SK-N-MC (cell line): Measurements from ENCODE around the gene C12orf57.

ENCODE experiments used
- DNase-seq: peaks from one replicate; pipeline ENCODE4 v3.0.0-alpha.2; 2011; ENCODE audit warnings: low read depth, low spot score
- H3K27ac ChIP-seq: fragments of 200-600 bp; sonication (generic); 2 replicates; pipeline ENCODE4 v1.5.1; 2016; ENCODE audit warnings: mixed run types
- H3K36me3 ChIP-seq: fragments of 200-600 bp; sonication (generic); 2 replicates; pipeline ENCODE4 v1.6.1; 2017; ENCODE audit warnings: antibody characterized with exemption, low read length, mixed read lengths; ENCODE audit not compliant: insufficient read depth
- H3K4me3 ChIP-seq: fragments of 200-600 bp; sonication (generic); 2 replicates; pipeline ENCODE4 v1.5.1; 2016
- H3K9ac ChIP-seq: fragments of 200-600 bp; sonication (generic); 2 replicates; pipeline ENCODE4 v1.8.0; 2017; ENCODE audit warnings: mixed run types, mixed read lengths; ENCODE audit not compliant: insufficient read length
- H3K9me3 ChIP-seq: fragments of 200-600 bp; sonication (generic); 2 replicates; pipeline ENCODE4 v1.6.1; 2017; ENCODE audit warnings: low read depth, mild to moderate bottlenecking, antibody characterized with exemption, low read length, moderate library complexity, mixed read lengths
- EZH2 ChIP-seq: fragments of 200-600 bp; sonication (generic); IDR thresholded peaks from one replicate; pipeline ENCODE4 v1.6.1; 2017; ENCODE audit warnings: antibody characterized with exemption
- FOXP2 ChIP-seq: optimal IDR thresholded peaks from 2 replicates; pipeline ENCODE3; 2011; ENCODE audit warnings: mild to moderate bottlenecking, moderate library complexity; ENCODE audit not compliant: insufficient read depth; ENCODE audit errors: extremely low read length, control extremely low read depth
- POLR2AphosphoS5 ChIP-seq: IDR thresholded peaks from 2 replicates; pipeline ENCODE4 v1.6.1; 2012; ENCODE audit warnings: mild to moderate bottlenecking, low read depth, low read length, borderline replicate concordance

Gene C12orf57, protein sequence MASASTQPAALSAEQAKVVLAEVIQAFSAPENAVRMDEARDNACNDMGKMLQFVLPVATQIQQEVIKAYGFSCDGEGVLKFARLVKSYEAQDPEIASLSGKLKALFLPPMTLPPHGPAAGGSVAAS

GRCh38 chr12:6943722-6944380 lies at the start of gene C12orf57, which contains the start of gene RNU7-1:
Gene C12orf57 (plus strand): TSS chr12:6944022. CDS start chr12:6944122, 100 bp downstream.
Gene RNU7-1 (plus strand): TSS chr12:6943816.
- H3K4me3 ChIP-seq, result peak within 1 kb of the TSS; percentile 97
- H3K9ac ChIP-seq, result peak within 1 kb of the TSS; percentile 83
- H3K9me3 ChIP-seq, result no peaks in the 10 kb centered on the region
- H3K27ac ChIP-seq, result peak within 1 kb of the TSS; percentile 99
- TF ChIP-seq POLR2AphosphoS5, result peak; percentile 100
- TF ChIP-seq EZH2, result no peak
- H3K36me3 ChIP-seq, result peaks cover 16% of the 10 kb centered on the region; the same call in 1 of the 2 replicates
- DNase-seq, result peak; percentile 97

DNA sequence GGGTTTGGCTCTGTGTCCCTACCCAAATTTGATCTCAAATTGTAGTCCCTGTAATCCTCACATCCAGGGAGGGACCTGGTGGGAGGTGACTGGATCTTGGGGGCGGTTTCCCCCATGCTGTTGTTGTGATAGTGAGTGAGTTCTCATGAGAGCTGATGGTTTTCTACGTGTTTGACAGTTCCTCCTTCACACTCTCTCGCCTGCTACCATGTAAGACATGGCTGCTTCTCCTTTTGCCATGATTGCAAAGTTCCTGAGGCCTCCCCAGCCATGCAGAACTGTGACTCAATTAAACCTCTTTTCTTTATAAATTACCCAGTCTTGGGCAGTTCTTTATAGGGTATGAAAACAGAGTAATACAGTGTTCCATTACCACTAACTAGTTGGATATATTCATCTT lies 49.5 kb upstream of the C12orf57 start:
- no peak for DNase-seq
- Histone ChIP-seq H3K9ac (no peak overlapping the region), H3K27ac (no peak overlapping the region), H3K4me3 (no peak overlapping the region), H3K36me3 (no peaks in the 10 kb centered on the region; the same call in 1 of the 2 replicates), H3K9me3 (no peaks in the 10 kb centered on the region)
- TF ChIP-seq EZH2 (no peak), FOXP2 (no peak), POLR2AphosphoS5 (no peak)

- H3K27ac ChIP-seq, result no peak overlapping the region
- H3K4me3 ChIP-seq, result no peak overlapping the region
- H3K36me3 ChIP-seq, result no peaks in the 10 kb centered on the region
- DNase-seq, result no peak
- no peaks in the 10 kb centered on the region for H3K9me3 ChIP-seq
- TF ChIP-seq FOXP2 (no peak), POLR2AphosphoS5 (no peak), EZH2 (no peak)
- no peak overlapping the region for H3K9ac ChIP-seq
These were observed 46.9 kb upstream of the C12orf57 start for GRCh38 chr12:6896846-6897435.

- H3K27ac ChIP-seq, result no peak overlapping the region
- no peaks in the 10 kb centered on the region for H3K9me3 ChIP-seq
- TF ChIP-seq POLR2AphosphoS5, result no peak
- no peak for TF ChIP-seq FOXP2
- no peak for TF ChIP-seq EZH2
These were observed 44.4 kb upstream of the C12orf57 start for GRCh38 chr12:6899427-6899826.

DNA sequence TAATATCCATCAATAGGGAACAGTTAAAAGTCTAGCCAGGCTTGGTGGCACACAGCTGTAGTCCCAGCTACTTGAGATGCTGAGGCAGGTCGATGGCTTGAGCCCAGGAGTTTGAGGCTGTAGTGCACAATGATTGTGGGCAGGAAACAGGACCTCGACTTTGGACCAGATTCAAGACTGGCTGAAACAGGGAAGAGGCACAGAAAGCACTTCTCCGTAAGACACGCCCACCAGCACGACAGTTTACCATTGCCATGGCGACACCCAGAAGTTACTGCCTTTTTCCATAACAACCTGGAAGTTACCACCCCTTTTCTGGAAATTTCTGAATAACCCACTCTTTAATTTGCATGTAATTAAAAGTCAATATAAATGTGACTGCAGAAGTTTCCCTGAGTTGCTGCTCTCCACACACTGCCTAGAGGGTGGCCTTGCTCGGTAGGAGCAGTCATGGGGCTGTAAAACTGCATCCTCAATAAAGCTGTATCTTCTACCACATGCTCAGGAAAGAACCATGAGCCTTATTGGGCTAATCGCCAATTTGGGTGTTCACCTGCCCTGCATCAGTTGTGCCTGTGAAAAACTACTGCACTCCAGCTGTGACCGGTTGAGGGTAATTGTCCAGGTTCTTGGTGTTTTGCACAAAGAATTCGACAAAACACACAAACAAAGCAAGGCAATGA lies 43.8 kb upstream of the C12orf57 start:
- DNase-seq, result no peak
- TF ChIP-seq EZH2 (no peak), POLR2AphosphoS5 (no peak), FOXP2 (no peak)
- no peak overlapping the region for H3K4me3 ChIP-seq

More at GRCh38 chr12:6899427-6899826, 44.4 kb upstream of the C12orf57 start:
- H3K9ac ChIP-seq, result no peak overlapping the region
- DNase-seq, result no peak
- no peaks in the 10 kb centered on the region for H3K36me3 ChIP-seq
- H3K4me3 ChIP-seq, result no peak overlapping the region

DNA sequence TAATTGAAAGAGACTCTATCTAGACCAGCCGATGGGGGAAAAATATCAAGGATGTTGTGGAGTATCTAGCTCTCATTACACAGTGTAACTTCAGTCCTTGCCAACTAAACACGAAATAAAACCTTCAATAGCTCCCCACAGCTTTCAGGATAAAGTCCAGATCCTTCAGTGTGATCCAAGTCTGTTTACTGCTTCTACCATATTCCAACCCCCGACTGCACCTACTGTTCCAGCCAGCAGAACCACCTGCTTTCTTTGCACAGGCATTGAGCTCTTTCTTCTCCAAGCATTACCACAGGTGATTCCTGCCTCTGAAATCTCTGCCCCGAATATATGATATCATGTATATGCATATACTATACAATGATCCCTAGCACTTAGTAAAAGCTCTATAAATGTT lies 41.4 kb upstream of the C12orf57 start:
- H3K27ac ChIP-seq, result no peak overlapping the region
- H3K36me3 ChIP-seq, result no peaks in the 10 kb centered on the region
- TF ChIP-seq EZH2 (no peak), FOXP2 (no peak), POLR2AphosphoS5 (no peak)
- DNase-seq, result no peak
- no peak overlapping the region for H3K9ac ChIP-seq
- no peaks in the 10 kb centered on the region for H3K9me3 ChIP-seq
- no peak overlapping the region for H3K4me3 ChIP-seq

More for the DNA sequence above, 43.8 kb upstream of the C12orf57 start:
- no peak overlapping the region for H3K9ac ChIP-seq
- H3K9me3 ChIP-seq, result no peaks in the 10 kb centered on the region
- no peaks in the 10 kb centered on the region for H3K36me3 ChIP-seq
- no peak overlapping the region for H3K27ac ChIP-seq

DNA sequence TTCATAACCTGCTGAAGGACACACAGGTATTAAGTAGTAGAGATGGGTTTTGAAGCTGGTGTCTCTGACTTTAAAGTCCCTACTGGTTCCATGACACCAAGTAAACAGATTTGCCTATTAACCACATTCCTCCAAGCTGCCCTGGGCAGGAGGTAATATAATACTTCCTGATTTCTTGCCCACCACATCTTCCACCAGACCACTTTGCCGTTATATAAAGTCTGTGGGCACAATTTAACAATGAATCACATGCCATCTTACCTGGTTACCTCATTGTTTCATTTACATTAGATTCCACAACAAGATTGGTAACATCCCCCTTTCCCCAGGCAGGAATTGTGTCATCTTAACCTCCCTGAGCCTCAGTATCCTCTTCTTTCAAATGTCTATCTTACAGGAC lies 40.1 kb upstream of the C12orf57 start:
- Histone ChIP-seq H3K4me3 (no peak overlapping the region), H3K9me3 (no peaks in the 10 kb centered on the region), H3K9ac (peak overlapping the region; percentile 68), H3K36me3 (no peaks in the 10 kb centered on the region), H3K27ac (peak overlapping the region; percentile 68)
- no peak for DNase-seq
- TF ChIP-seq FOXP2 (no peak), POLR2AphosphoS5 (no peak), EZH2 (no peak)

GRCh38 chr12:6904280-6905276 lies 39.2 kb upstream of the C12orf57 start, which contains the start of gene LRRC23:
Gene LRRC23 (plus strand): TSS chr12:6904822. CDS start chr12:6905634, 812 bp downstream.
- Histone ChIP-seq H3K9me3 (no peaks in the 10 kb centered on the region), H3K4me3 (peak within 1 kb of the TSS; percentile 80), H3K9ac (peak within 1 kb of the TSS; percentile 75), H3K36me3 (no peaks in the 10 kb centered on the region), H3K27ac (peak within 1 kb of the TSS; percentile 68)
- TF ChIP-seq EZH2 (no peak), POLR2AphosphoS5 (peak; percentile 73; the same call in 1 of the 2 replicates)
- peak; percentile 88 for DNase-seq
